K562 (cell line): ENCODE results near the gene GOLPH3L. TPM values are rescaled to one million over a fixed set of nuclear protein-coding genes. Genes with fewer than 3 reads are reported as not detected.
A peak's percentile ranks its signal among the peaks of the same experiment; 100 is the strongest.
"Not testable (repeated sequence)": the region's sequence is repeated elsewhere in the genome, so short reads cannot be mapped to it uniquely, and the experiment has no call there.

Source experiments
- ATAC-seq: fragments of 200-7000 bp; cut with Tn5 transposase; 3 replicates; pipeline ENCODE4 v1.9.1; 2020; ENCODE audit warnings: moderate library complexity
- BruUV-seq: library from RNA; stranded (reverse); fragments of 400-500 nt; replicated peaks from 2 replicates; lab custom pipeline; 2021; lab: Mats Ljungman, UMichigan
- CTCF ChIA-PET: fragments of 300-600 bp; formaldehyde crosslinking; extraction: SDS; loops from one replicate; lab custom pipeline; 2021; ENCODE audit warnings: low intra/inter-chr PET ratio; lab: Yijun Ruan, JAX
- POLR2A ChIA-PET: fragments of 300-600, 350-650 bp; sonication (Branson Sonifier 250); formaldehyde crosslinking; extraction: SDS; loops from one replicate; lab custom pipeline; 2021; ENCODE audit warnings: antibody characterized with exemption, inconsistent platforms; lab: Yijun Ruan, JAX
- DNase-seq, 4 experiments: peaks; one replicate each; pipeline versions ENCODE4 v3.0.0 to v3.0.0-alpha.2; 2011 to 2018; ENCODE audit warnings: low spot score in 3 of 4, mixed read lengths in 3 of 4; ENCODE audit errors: extremely low read depth in 1 of 4
- FAIRE-seq: peaks from 2 replicates; lab custom pipeline; 2011; peaks lifted over from hg19 to GRCh38; lab: Jason Lieb, UNC
- H2AFZ ChIP-seq: 2 replicates; pipeline ENCODE4 v1.6.0; 2011; ENCODE audit warnings: low read depth, low read length, control low read depth, inconsistent platforms
- H3K27ac ChIP-seq: fragments of 200-600 bp; 3 replicates; pipeline ENCODE4 v1.8.0; 2011; ENCODE audit warnings: low read depth, mild to moderate bottlenecking, control low read depth, inconsistent platforms, low read length, moderate library complexity, mixed read lengths; ENCODE audit errors: extremely low read depth
- H3K27me3 ChIP-seq, 2 experiments: fragments of 300-600 bp in 1 of 2; 2 replicates in 1 of 2; 3 replicates in 1 of 2; pipeline versions ENCODE4 v1.6.0 to v1.8.0; 2011; ENCODE audit warnings: inconsistent platforms in 2 of 2, low read length in 2 of 2, mild to moderate bottlenecking in 1 of 2, mixed read lengths in 1 of 2, moderate library complexity in 1 of 2; ENCODE audit not compliant: control insufficient read depth in 2 of 2, insufficient read depth in 2 of 2
- H3K36me3 ChIP-seq: fragments of 300-600 bp; 3 replicates; pipeline ENCODE4 v1.8.0; 2011; ENCODE audit warnings: mild to moderate bottlenecking, low read length, inconsistent platforms; ENCODE audit not compliant: control insufficient read depth, insufficient read depth
- H3K4me1 ChIP-seq, 2 experiments: fragments of 200-600 bp in 1 of 2; replicated peaks in 1 of 2; 2 replicates in 1 of 2; 3 replicates in 1 of 2; pipeline versions ENCODE4 v1.5.1 to v1.8.0; 2011; ENCODE audit warnings: inconsistent platforms in 2 of 2, low read length in 2 of 2, mild to moderate bottlenecking in 1 of 2, mixed read lengths in 1 of 2, moderate library complexity in 1 of 2; ENCODE audit not compliant: control insufficient read depth in 2 of 2, insufficient read depth in 2 of 2
- H3K4me2 ChIP-seq: 2 replicates; pipeline ENCODE4 v1.6.1; 2011; ENCODE audit warnings: low read length, control low read depth, inconsistent platforms, mixed read lengths; ENCODE audit not compliant: insufficient read depth
- H3K4me3 ChIP-seq: fragments of 200-600 bp; sonication (generic), shearing (Covaris generic); 2 replicates; pipeline ENCODE4 v1.5.1; 2016; ENCODE audit warnings: control low read depth, inconsistent platforms
- H3K79me2 ChIP-seq: fragments of 200-600 bp; 3 replicates; pipeline ENCODE4 v1.8.0; 2011; ENCODE audit warnings: low read length, inconsistent platforms; ENCODE audit not compliant: control insufficient read depth, insufficient read depth
- H3K9ac ChIP-seq, 2 experiments: 2 replicates each; pipeline versions ENCODE4 v1.6.0 to v1.6.1; 2011; ENCODE audit warnings: low read depth in 2 of 2, low read length in 2 of 2, control low read depth in 1 of 2, inconsistent platforms in 1 of 2, mild to moderate bottlenecking in 1 of 2, mixed read lengths in 1 of 2; ENCODE audit not compliant: insufficient read depth in 1 of 2
- H3K9me1 ChIP-seq: one replicate; pipeline ENCODE4 v1.6.0; 2011; ENCODE audit warnings: inconsistent platforms, mild to moderate bottlenecking, low read length, moderate library complexity; ENCODE audit not compliant: control insufficient read depth, insufficient read depth
- H3K9me3 ChIP-seq: replicated peaks from 2 replicates; pipeline ENCODE4 v1.5.1; 2011; ENCODE audit warnings: low read depth, low read length, inconsistent platforms; ENCODE audit not compliant: control insufficient read depth, insufficient read depth
- H4K20me1 ChIP-seq: replicated peaks from 2 replicates; pipeline ENCODE4 v1.6.1; 2011; ENCODE audit warnings: low read length, inconsistent platforms, mixed read lengths; ENCODE audit not compliant: control insufficient read depth, insufficient read depth
- HDAC2 ChIP-seq: fragments of 450-650 bp; IDR thresholded peaks from 2 replicates; pipeline ENCODE4 v1.6.1; 2016; ENCODE audit warnings: mild to moderate bottlenecking
- HDAC8 ChIP-seq: fragments of 450-650 bp; IDR thresholded peaks from 2 replicates; pipeline ENCODE4 v1.6.1; 2016; ENCODE audit warnings: mild to moderate bottlenecking, missing genetic modification characterization, moderate library complexity, missing compliant biosample characterization
- KLF6 ChIP-seq: fragments of 250-450 bp; sonication (Bioruptor Pico); IDR thresholded peaks from 2 replicates; pipeline ENCODE4 v1.4.0; 2020; ENCODE audit warnings: mild to moderate bottlenecking, moderate library complexity, borderline replicate concordance
- PTRF ChIP-seq: fragments of 450-650 bp; IDR thresholded peaks from 2 replicates; pipeline ENCODE4 v1.6.1; 2016; ENCODE audit warnings: mild to moderate bottlenecking, missing genetic modification characterization, missing compliant biosample characterization
- PYGO2 ChIP-seq: fragments of 450-650 bp; IDR thresholded peaks from 2 replicates; pipeline ENCODE4 v1.6.1; 2016; ENCODE audit warnings: mild to moderate bottlenecking, missing genetic modification characterization, moderate library complexity, missing compliant biosample characterization
- SMAD1 ChIP-seq: fragments of 150-350 bp; IDR thresholded peaks from 2 replicates; pipeline ENCODE4 v1.6.1; 2014; ENCODE audit warnings: low read length, low read depth; ENCODE audit not compliant: partially characterized antibody
- ZNF311 ChIP-seq: fragments of 250-450 bp; sonication (Bioruptor Pico); IDR thresholded peaks from 2 replicates; pipeline ENCODE4 v1.4.0; 2020; ENCODE audit warnings: mild to moderate bottlenecking, moderate library complexity
- ZNF354B ChIP-seq: fragments of 250-450 bp; sonication (Bioruptor Pico); IDR thresholded peaks from 2 replicates; pipeline ENCODE4 v1.4.0; 2020
- ZNF384 ChIP-seq: IDR thresholded peaks from 2 replicates; pipeline ENCODE4 v1.6.1; 2012; ENCODE audit warnings: low read depth, low read length, improper control_type of control experiment
- ZNF76 ChIP-seq: fragments of 250-450 bp; sonication (Bioruptor Pico); IDR thresholded peaks from 2 replicates; pipeline ENCODE4 v1.4.0; 2020; ENCODE audit warnings: mild to moderate bottlenecking, moderate library complexity, borderline replicate concordance
- WGBS: fragments of 100-300 bp; shearing (Covaris generic); methylation state at CpG from one replicate; pipeline ENCODE4 v1.1.6; 2016; ENCODE audit warnings: low coverage, mixed read lengths; ENCODE audit not compliant: insufficient coverage; ENCODE audit errors: missing lambda C conversion rate; 5-methylcytosine and 5-hydroxymethylcytosine counted together
- in situ Hi-C: fragments of 300-500 bp; cut with MboI; formaldehyde crosslinking; loops from 4 replicates; pipeline ENCODE4 v1.15.0; 2018; ENCODE audit warnings: inconsistent platforms, mixed read lengths
- intact Hi-C: fragments of 100-400 bp; cut with micrococcal nuclease; formaldehyde crosslinking; loops from 2 replicates; pipeline ENCODE4 v1.14.2; 2022
- polyA plus RNA-seq, 8 experiments: library from polyadenylated mRNA; depleted of rRNA in 4 of 8; stranded (reverse) in 5 of 8; unstranded in 3 of 8; fragments of >200 nt; fragmentation: Nextera tagmentation in 2 of 8; fragmentation: Illumina TruSeq in 1 of 8; extraction: Ambion mirVana in 2 of 8; extraction: Trizol in 1 of 8; gene quantifications; 2 replicates each; pipeline versions ENCODE4 v1.2.1 to v1.2.3, GENCODE V29; 2011 to 2014; ENCODE audit warnings: inconsistent platforms in 1 of 8, missing spikeins in 1 of 8
- total RNA-seq, 7 experiments: library from RNA; depleted of rRNA in 6 of 7; stranded (reverse); fragments of >200 nt in 6 of 7; fragmentation: Illumina TruSeq in 2 of 7; extraction: Trizol in 2 of 7; gene quantifications; 2 replicates each; pipeline versions ENCODE4 v1.2.1 to v1.2.3, GENCODE V29; 2011 to 2021; ENCODE audit warnings: low replicate concordance in 1 of 7
- TF ChIP-seq, protein P1 (sequence below): fragments of 250-450 bp; sonication (Bioruptor Pico); IDR thresholded peaks from 2 replicates; pipeline ENCODE4 v1.4.0; 2020
- TF ChIP-seq, protein P2 (sequence below): fragments of 450-650 bp; conservative IDR thresholded peaks from 2 replicates; pipeline ENCODE4 v1.6.1; 2016; ENCODE audit warnings: missing genetic modification characterization, low read depth, mild to moderate bottlenecking, control low read depth, missing compliant biosample characterization

The GOLPH3L gene
- total and polyA plus RNA-seq, 9 of the 15 experiments (the other 6 are each of a cell fraction or from before 2014, with no cell fraction given), result 8.1 to 42.1 (median 21.6) TPM

DNA sequence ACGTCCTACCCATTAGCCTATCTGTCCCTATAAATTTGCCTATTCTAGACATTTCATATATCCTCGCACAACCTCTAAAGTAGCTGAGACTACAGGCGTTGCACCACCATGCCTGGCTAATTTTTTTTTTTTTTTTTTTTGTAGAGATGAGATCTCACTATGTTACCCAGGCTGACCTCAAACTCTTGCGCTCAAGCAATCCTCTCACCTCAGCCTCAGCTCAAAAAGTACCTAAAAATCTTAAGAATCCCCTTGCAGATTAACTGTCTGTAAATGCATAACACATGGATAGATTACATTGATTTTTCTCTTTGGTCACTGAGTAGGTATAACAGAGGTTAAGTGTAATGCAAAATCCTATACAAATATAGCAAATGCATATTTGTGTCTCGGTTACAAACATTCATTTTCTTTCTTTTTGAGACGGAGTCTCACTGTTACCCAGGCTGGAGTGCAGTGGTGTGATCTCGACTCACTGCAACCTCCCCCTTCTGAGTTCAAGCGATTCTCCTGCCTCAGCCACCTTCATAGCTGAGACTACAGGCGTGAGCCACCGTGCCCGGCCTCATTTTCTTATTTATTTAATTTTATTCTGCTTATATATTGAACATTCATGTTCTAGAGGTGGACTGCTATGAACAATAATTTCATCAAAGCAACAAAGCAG is 21.4 kb upstream of the GOLPH3L start:
- POLR2A ChIA-PET, result interaction anchor here (1.0 kb wide), 1 partner anchor 21 kb away, joined by 5 read pairs; the partner anchor contains the start of gene GOLPH3L
- 64% methylated on average over 11 of the region's 11 CpGs for WGBS
- Histone ChIP-seq H3K4me2 (no peak overlapping the region), H3K79me2 (no peaks in the 10 kb centered on the region), H4K20me1 (no peaks in the 10 kb centered on the region), H3K9me3 (peaks cover 3% of the 10 kb centered on the region; the same call in 1 of the 2 replicates), H3K36me3 (no peaks in the 10 kb centered on the region), H2AFZ (0 out of 2 replicates have a peak overlapping the region, but pooled peaks have one; percentile 30), H3K9ac (no peak overlapping the region), H3K4me3 (no peak overlapping the region), H3K4me1 (peaks cover 0 to 5% of the 10 kb centered on the region in 2 experiments; a peak in 2 of 5 replicates)
- CTCF ChIA-PET, result no interaction called here
- BruUV-seq, result no TSS peak
- DNase-seq, result no peak
- TF ChIP-seq HDAC2 (no peak), SMAD1 (no peak), ZNF384 (peak; percentile 66), PTRF (tag) (no peak)
- TF ChIP-seq, all 486 proteins: peak for 1
- intact Hi-C loops (no loop called here), in situ Hi-C loops (no loop called here)
- no peak overlapping the region for H3K27ac ChIP-seq
- no peaks in the 10 kb centered on the region for H3K9me1 ChIP-seq
- no peak for FAIRE-seq
- peak; percentile 32; the same call in 1 of the 3 replicates for ATAC-seq
- H3K27me3 ChIP-seq, result no peaks in the 10 kb centered on the region

DNA sequence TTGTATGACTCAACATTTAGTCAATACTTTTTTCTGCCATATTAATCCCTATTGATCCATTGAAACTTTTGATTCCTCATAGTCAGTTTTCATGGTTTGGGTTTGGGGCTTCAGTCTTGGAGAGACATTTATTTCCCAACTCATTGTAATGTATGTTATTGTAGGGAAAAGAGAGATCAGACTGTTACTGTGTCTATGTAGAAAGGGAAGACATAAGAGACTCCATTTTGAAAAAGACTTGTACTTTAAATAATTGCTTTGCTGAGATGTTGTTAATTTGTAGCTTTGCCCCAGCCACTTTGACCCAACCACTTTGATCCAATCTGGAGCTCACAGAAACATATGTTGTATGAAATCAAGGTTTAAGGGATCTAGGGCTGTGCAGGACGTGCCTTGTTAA is 12.1 kb upstream of the GOLPH3L start:
- POLR2A ChIA-PET, DNase-seq, H3K9me3 ChIP-seq, H3K27ac ChIP-seq, ATAC-seq, BruUV-seq, H3K9me1 ChIP-seq, in situ Hi-C loops, CTCF ChIA-PET, H3K36me3 ChIP-seq, H4K20me1 ChIP-seq, H3K27me3 ChIP-seq, H3K9ac ChIP-seq, H3K79me2 ChIP-seq, H3K4me3 ChIP-seq, H3K4me2 ChIP-seq, intact Hi-C loops, FAIRE-seq: not testable (repeated sequence)
- Histone ChIP-seq H3K4me1 (peaks cover 0 to 18% of the 10 kb centered on the region in 2 experiments; a peak in 3 of 5 replicates), H2AFZ (peak overlapping the region; percentile 40; the same call in 1 of the 2 replicates)
- 62% methylated on average over 1 of the region's 1 CpG for WGBS
- peak; percentile 86 for TF ChIP-seq ZNF311 (CRISPR knock-in tag)
- TF ChIP-seq HDAC8 (tag), result peak; percentile 86
- peak; percentile 84 for TF ChIP-seq PTRF (tag)
- peak; percentile 46; the same call in 1 of the 2 replicates for TF ChIP-seq ZNF354B (CRISPR knock-in tag)
- TF ChIP-seq KLF6, result peak; percentile 63; the same call in 1 of the 2 replicates
- 0 out of 2 replicates have a peak, but pooled peaks have one; percentile 67 for TF ChIP-seq PYGO2 (tag)
- TF ChIP-seq, protein P1, sequence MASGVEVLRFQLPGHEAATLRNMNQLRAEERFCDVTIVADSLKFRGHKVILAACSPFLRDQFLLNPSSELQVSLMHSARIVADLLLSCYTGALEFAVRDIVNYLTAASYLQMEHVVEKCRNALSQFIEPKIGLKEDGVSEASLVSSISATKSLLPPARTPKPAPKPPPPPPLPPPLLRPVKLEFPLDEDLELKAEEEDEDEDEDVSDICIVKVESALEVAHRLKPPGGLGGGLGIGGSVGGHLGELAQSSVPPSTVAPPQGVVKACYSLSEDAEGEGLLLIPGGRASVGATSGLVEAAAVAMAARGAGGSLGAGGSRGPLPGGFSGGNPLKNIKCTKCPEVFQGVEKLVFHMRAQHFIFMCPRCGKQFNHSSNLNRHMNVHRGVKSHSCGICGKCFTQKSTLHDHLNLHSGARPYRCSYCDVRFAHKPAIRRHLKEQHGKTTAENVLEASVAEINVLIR (CRISPR knock-in tag), result 0 out of 2 replicates have a peak, but pooled peaks have one; percentile 17
- TF ChIP-seq, protein P2, sequence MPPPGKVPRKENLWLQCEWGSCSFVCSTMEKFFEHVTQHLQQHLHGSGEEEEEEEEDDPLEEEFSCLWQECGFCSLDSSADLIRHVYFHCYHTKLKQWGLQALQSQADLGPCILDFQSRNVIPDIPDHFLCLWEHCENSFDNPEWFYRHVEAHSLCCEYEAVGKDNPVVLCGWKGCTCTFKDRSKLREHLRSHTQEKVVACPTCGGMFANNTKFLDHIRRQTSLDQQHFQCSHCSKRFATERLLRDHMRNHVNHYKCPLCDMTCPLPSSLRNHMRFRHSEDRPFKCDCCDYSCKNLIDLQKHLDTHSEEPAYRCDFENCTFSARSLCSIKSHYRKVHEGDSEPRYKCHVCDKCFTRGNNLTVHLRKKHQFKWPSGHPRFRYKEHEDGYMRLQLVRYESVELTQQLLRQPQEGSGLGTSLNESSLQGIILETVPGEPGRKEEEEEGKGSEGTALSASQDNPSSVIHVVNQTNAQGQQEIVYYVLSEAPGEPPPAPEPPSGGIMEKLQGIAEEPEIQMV, result peak; percentile 59
- TF ChIP-seq ZNF76 (CRISPR knock-in tag), result peak; percentile 40; the same call in 1 of the 2 replicates
